Measurements from ENCODE around the gene CCDC74B.
"Not testable (repeated sequence)": the region's sequence is repeated elsewhere in the genome, so short reads cannot be mapped to it uniquely, and the experiment has no call there.

The CCDC74B gene

DNA sequence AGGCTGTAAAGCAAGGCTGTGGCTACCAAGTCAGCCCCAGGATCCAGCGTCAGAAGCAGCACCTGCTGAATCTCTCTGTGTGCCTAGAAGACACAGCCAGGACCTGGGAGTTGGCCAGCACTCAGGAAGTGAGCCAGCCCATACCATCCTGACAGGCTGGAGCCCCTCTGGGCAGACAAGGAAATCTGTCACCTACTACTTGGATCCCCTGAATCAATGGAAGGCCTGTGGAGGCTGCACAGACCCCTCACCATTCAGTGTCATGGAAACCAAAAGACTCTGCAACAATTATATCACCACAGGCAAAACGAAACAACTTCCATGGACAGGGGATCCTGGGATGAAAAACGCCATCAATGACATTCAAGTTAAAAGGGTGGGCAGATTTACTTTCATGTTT is 21.7 kb upstream of the CCDC74B start:
- not testable (repeated sequence) for DNase-seq (ENCODE audit: low read depth)

GRCh38 chr2:130165293-130166016 is 20.5 kb upstream of the CCDC74B start:
- no peak for DNase-seq (ENCODE audit: low read depth)

DNA sequence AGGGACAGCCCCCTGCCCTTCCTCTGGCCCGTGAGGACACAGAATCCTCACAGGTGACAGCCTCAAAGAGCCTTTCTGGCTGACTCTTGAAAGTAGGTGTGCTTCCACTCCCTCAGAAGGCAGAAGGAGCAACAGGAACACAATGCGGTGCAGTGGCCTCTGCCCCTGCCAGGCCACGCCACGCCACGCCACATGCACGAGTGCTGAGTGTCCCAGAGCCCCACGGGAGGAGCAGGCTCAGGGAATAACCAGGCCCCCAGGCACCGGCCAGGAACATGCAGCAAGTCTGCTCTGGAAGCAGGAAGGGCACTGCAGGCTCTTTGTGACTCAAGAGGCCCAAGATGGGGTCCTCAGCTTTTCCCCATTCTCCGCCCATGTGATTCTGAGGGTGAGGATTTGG is 18.1 kb upstream of the CCDC74B start:
- DNase-seq (ENCODE audit: low read depth) = no peak

- not testable (repeated sequence) for DNase-seq (ENCODE audit: low read depth)
These were observed 17.6 kb upstream of the CCDC74B start for GRCh38 chr2:130162486-130162885.

GRCh38 chr2:130160838-130161705 is 16.2 kb upstream of the CCDC74B start:
- DNase-seq (ENCODE audit: low read depth) = not testable (repeated sequence)

- no peak for DNase-seq (ENCODE audit: low read depth)
These were observed 15.2 kb upstream of the CCDC74B start for GRCh38 chr2:130160131-130160530.

DNA sequence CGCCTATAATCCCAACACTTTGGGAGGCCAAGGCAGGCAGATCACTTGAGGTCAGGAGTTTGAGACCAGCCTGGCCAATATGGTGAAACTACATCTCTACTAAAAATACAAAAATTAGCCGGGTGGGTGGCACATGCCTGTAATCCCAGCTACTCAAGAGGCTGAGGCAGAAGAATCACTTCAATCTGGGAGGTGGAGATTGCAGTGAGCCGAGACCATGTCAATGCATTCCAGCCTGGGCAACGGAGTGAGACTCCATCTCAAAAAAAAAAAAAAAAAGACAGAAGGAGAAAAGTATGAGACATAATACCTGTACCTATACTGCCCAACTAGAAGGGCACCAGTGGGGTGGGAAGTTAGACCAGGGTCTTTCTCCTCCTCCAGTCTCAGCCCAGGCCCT is 14.5 kb upstream of the CCDC74B start:
- not testable (repeated sequence) for DNase-seq (ENCODE audit: low read depth)

- DNase-seq (ENCODE audit: low read depth) = no peak
These were observed 13.7 kb upstream of the CCDC74B start for GRCh38 chr2:130158631-130159030.

GRCh38 chr2:130157825-130158514 is 13.1 kb upstream of the CCDC74B start:
- DNase-seq (ENCODE audit: low read depth) = not testable (repeated sequence)

DNA sequence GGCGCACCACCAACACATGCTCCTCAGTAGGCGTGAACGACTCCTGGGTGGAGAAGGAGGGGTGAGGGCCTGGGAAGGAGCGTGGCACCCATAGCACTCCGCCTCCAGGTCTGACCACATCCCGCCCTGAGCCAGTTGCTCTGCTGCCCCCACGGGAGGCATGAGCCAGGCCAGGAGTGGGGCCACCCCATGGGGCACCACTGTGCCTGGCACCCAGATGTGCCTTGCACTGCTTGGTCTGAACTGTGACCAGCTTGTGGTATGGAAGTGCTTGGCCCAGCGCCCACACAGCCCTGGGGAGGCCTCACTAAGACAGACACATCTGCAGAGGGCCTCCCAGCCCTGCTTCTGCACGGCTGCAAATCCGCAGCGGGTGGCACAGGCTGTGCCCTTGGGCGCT is 12.4 kb upstream of the CCDC74B start:
- not testable (repeated sequence) for DNase-seq (ENCODE audit: low read depth)

DNA sequence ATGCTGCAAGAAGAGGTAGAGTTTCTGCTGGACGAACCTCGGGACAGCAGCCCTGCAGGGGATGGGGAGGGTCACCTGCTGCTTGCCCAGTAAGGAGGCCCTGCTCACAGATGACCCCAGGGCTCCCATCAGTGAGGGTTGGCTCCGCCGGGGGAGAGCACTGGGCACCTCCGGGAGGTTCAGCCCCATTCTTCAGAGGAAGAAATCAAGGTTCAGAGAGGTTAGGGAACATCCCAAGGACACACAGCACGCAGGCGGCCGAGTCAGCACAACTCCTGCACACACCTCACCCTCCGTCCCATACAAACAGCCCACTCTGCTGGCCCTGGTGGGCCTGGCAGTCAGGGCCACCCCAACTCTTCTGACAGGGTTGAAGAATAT is 11.7 kb upstream of the CCDC74B start:
- no peak for DNase-seq (ENCODE audit: low read depth)

GRCh38 chr2:130155956-130156623 is 11.2 kb upstream of the CCDC74B start:
- not testable (repeated sequence) for DNase-seq (ENCODE audit: low read depth)

DNA sequence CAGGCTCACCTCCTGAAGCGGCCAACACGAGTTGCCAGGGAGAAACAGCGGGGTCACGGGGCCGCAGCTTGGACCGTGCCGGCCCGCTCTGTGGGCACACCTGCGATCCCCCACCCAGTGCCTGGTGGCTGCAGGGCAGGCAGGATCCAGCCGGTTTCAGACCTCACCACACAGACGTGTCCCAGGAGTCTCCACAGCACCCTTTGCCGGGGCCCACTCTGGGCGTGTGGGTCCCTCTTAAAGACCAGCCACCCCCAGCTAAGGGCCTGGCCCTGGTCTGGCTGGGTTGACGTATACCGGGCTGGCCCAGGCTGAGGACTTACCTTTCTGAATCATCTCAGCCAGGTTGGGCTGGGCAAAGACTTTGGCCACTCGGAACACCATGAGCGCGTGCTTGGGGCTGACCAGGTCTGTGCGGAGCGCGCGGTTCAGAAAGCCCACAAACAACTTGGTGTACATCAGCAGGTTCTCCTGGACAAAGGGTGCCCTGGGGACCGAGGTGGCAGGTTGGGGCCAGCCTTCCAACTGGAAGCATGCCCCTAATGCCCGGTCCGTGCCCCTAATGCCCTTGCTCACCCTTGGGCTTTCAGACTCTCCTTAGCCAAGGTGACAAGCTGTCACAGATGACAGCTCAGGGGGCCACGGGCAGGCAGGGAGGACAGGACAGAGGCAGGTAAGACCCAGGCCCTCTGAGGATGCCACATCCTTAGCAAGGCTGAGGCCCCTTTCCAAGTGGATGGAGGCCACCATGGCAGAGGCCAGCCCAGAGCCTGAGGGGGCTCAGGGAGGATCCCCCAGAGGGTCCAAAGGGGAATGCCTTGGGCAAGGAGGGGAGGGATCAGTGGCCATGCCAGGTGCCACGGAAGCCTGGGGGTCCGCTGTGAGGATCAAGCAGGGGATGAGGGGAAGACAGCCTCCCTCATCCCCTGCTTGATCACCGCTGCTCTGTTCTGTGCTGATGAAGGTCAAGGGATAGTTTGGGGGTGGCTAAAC is 10.2 kb upstream of the CCDC74B start:
- no peak for DNase-seq (ENCODE audit: low read depth)

DNA sequence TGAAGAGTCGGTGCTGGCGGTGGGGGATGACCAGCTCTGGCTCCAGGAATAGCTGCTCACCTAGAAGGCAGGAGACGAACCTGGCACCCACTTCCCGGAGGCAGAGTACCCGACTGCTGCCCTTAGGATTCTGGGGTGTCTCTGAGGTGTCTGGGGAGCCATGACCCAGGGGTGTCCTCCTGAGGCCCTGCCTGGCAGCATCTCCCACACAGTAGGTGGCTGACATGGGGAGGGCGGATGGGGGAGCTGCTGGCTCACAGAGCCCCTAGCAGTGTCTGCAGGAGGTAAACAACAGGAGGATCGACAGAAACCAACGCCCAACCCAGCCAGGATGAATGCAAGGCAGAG is 9.5 kb upstream of the CCDC74B start:
- DNase-seq (ENCODE audit: low read depth) = not testable (repeated sequence)

DNA sequence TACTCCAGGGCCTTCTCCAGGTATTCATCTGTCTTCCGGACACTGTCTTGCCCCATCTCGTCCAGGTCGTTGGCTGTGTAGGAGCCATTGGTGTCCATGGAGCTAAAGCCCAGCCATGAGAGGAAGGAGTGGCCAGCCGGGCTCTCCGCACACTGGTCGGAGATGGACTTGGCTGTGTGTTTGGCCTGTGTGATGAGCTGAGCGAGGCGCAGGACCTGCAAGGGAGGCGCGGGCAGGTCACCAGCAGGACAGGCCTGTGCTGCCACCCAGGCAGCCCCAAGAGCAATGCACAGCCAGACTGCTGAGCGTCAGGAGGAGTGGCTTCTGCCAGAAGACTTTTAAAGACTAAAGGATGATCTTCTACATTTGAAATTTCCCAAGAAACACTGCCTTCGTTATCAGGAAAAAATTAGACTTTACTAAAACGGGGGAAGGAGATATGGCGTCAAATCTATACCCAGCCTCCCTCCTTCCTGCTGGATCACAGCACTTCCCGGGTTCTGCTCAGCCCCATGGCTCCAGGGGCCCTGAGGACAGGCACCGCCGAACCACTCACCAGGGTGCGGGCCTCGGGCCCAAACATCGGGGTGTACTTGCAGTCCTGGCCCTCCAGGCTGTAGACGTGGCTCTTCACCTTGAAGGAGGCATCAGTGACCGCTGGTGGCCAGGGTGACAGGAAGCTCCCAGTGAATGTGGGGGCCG is 9.0 kb upstream of the CCDC74B start:
- not testable (repeated sequence) for DNase-seq (ENCODE audit: low read depth)

- no peak for DNase-seq (ENCODE audit: low read depth)
These were observed 8.1 kb upstream of the CCDC74B start for GRCh38 chr2:130152816-130153595.

DNA sequence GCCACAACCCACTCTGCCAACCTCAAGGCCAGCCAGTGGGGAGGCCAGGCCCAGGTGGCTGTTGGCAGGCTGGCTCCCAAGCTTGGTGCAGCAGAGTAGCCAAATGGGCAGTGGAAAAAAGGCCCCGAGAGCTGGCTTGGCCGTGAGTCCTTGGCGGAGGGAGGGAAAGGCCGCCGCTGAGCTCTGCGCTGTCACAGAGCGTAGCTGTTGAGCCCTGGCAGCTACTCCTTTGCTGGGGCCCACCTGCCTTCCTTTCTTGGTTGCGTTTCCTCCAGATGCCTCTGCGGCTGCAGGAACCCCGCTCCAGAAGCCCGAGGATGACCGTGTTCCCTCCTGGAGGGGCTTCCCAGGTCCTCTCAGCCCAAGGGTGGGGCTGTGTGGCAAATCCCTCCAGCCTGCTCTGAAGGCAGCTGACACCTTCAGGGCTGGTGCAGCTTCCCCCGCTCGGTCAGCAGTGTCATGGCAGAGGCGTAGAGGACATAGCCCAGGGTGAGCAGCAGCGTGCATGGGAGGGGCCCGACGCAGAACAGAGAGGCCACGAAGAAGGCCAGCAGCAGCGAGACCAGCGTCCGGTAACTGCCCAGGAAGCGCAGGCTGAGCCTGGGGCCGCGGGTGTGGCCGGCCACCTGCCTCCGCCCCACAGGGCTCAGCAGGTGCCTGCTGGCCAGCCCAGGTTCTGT is 7.4 kb upstream of the CCDC74B start:
- not testable (repeated sequence) for DNase-seq (ENCODE audit: low read depth)

- DNase-seq (ENCODE audit: low read depth) = not testable (repeated sequence)
These were observed 6.2 kb upstream of the CCDC74B start for GRCh38 chr2:130151145-130151512.

Measured in CMK (cell line).